ENCODE measurements around the gene RNF26. TPM values are rescaled to one million over a fixed set of nuclear protein-coding genes. Genes with fewer than 3 reads are reported as not detected.

The RNF26 gene
- 16.2 and 18.1 TPM in 2 replicates for total RNA-seq

GRCh38 chr11:119334174-119334930, at the start of gene RNF26:
Gene RNF26 (plus strand): TSS chr11:119334527. CDS start chr11:119335123, 596 bp downstream.

GRCh38 chr11:119316729-119317591, 17.4 kb upstream of the RNF26 start, which contains the start of gene MCAM:
Gene MCAM (minus strand): TSS chr11:119317130. CDS start chr11:119317101, 29 bp downstream.

DNA sequence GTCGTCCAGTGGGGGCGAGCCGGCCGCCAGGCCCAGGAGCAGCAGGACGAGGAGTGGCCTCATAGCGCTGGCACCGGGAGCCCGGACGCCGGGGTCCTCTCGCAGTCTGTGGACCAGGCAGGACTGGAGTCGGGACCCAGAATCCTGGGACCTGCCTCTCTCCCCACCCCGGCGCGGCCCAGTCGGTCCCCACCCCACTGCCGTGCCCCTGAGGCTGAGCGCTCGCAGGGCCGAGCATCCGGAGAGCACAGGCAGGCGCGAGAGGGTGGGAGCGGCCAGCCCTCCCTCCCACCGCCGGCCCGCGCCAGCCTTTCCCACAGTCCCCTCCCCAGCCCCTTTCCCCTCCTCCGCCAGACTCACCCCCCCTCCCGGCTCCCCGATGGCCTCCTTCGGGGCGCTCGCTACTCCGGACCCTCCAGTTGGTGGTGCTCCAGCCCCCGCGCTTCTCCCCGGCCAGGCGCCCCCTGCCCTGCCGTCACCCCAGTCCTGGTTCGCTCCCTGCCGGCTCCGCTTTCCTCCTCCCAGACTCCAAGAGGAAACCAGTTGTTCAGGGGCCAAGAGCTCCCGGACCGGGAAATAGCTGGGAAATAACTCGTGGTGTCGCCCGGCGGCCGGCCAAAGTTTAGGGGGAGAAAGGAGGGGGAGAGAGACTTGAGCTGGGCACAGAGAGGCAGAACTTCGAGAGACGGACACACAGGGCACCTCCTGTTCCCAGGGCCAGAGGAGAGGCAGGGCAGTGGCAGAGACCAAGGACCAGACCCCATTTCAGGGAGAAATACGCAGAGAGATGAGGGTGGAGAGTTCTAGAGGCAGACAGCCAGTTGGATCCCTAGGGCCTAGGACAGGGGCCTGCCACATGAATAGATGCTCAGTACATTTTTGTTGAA, 6.3 kb downstream of the RNF26 start, which contains the start of gene C1QTNF5:
Gene C1QTNF5 (minus strand): TSS at position 549 of the 887 bp plus-strand sequence. CDS start 486 bp downstream, at position 63.

DNA sequence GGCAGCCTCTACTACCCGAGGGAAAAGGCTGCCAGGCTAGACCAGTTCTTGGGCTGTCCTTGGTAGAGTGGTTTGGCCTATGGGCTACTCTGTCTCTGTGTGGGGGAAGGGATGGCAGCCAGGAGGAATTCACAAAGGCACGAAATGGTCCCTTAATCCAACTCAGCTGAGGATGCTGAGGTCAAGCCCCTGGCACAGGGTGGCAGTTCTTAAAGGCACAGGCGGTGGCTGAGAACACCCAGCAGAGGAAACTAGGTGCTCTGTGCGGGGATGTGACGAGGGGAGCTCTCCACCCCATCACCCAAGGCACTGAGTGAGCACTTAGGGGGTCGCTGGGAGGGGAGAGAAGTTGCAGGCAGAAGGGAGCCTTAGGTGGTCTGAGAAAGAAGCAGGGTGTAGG, 12.3 kb downstream of the RNF26 start, which contains the start of gene MFRP:
Gene MFRP (minus strand): TSS at position 101 of the 400 bp plus-strand sequence. CDS start 192 bp downstream, outside the sequence.

GRCh38 chr11:119381181-119381988, 47.1 kb downstream of the RNF26 start, which contains the start of gene USP2:
Gene USP2 (minus strand): TSS chr11:119381690. CDS start chr11:119373480, 8,210 bp downstream.

Other genes with a start within 250 kb of the RNF26 start
- 9.1 and 14.7 TPM in 2 replicates for gene HMBS, start 249.6 kb upstream of the RNF26 start, total RNA-seq
- 31.6 and 44.5 TPM in 2 replicates for gene DPAGT1, start 232.7 kb upstream of the RNF26 start, total RNA-seq
- 7.3 and 10.4 TPM in 2 replicates for gene C2CD2L, start 227.2 kb upstream of the RNF26 start, total RNA-seq
- 8.2 and 15.8 TPM in 2 replicates for gene HINFP, start 212.9 kb upstream of the RNF26 start, total RNA-seq
- gene ABCG4, start 185.5 kb upstream of the RNF26 start, total RNA-seq, result 0.10 TPM in 1 of 2 replicates, not detected in the other
- 11.9 and 15.1 TPM in 2 replicates for gene NLRX1, start 165.8 kb upstream of the RNF26 start, total RNA-seq
- gene NHERF4, start 149.1 kb upstream of the RNF26 start, total RNA-seq, result not detected in 2 replicates
- 17.1 and 20.5 TPM in 2 replicates for gene CBL, start 128.2 kb upstream of the RNF26 start, total RNA-seq
- gene MCAM, start 17.4 kb upstream of the RNF26 start, total RNA-seq, result 6,515 and 6,907 TPM in 2 replicates
- gene C1QTNF5, start 6.4 kb downstream of the RNF26 start, total RNA-seq, result 82.2 and 90.1 TPM in 2 replicates
- 0.07 TPM in 1 of 2 replicates, not detected in the other for gene MFRP, start 12.2 kb downstream of the RNF26 start, total RNA-seq
- not detected in 2 replicates for gene USP2, start 47.2 kb downstream of the RNF26 start, total RNA-seq
- gene THY1, start 88.6 kb downstream of the RNF26 start, total RNA-seq, result under 0.01 and 0.98 TPM in 2 replicates

Measured in mammary microvascular endothelial cell (primary cell).